Psoas muscle (tissue), 8 donors: Measurements from ENCODE around the gene TAP1. TPM values are rescaled to one million over a fixed set of nuclear protein-coding genes. Genes with fewer than 3 reads are reported as not detected.

Source experiments
- ATAC-seq, 4 donors: fragments of 200-7000 bp; cut with Tn5 transposase; one replicate each; pipeline ENCODE4 v1.9.1; 2020; ENCODE audit warnings: moderate library complexity in 3 of 4, mild to moderate bottlenecking in 2 of 4
- DNase-seq, 2 donors: peaks; one replicate each; pipeline ENCODE4 v3.0.0-alpha.2; 2020
- H3K27ac ChIP-seq: fragments of 200-600 bp; one replicate; pipeline ENCODE4 v1.8.0; 2022
- H3K27me3 ChIP-seq, 3 donors: fragments of 200-600 bp in 1 of 3; one replicate each; pipeline versions ENCODE4 v1.6.1 to v1.8.0; 2013 to 2022; ENCODE audit warnings: low read length in 2 of 3, mild to moderate bottlenecking in 2 of 3, moderate library complexity in 1 of 3; ENCODE audit not compliant: insufficient read depth in 3 of 3
- H3K36me3 ChIP-seq, 2 donors: fragments of 200-600 bp in 1 of 2; one replicate each; pipeline versions ENCODE4 v1.6.1 to v1.8.0; 2013 to 2022; ENCODE audit warnings: low read depth in 1 of 2, mild to moderate bottlenecking in 1 of 2, moderate library complexity in 1 of 2; ENCODE audit not compliant: insufficient read depth in 1 of 2
- H3K4me1 ChIP-seq: fragments of 200-600 bp; one replicate; pipeline ENCODE4 v1.8.0; 2022
- H3K4me3 ChIP-seq: fragments of 200-600 bp; one replicate; pipeline ENCODE4 v1.8.0; 2022; ENCODE audit warnings: mild to moderate bottlenecking
- H3K9me3 ChIP-seq: fragments of 200-600 bp; one replicate; pipeline ENCODE4 v1.8.0; 2022
- WGBS, 3 donors: extraction: QIAGEN DNeasy Blood & Tissue Kit; methylation state at CpG; one replicate each; pipeline versions ENCODE4 v1.1.6 to v1.1.7; 2013; 5-methylcytosine and 5-hydroxymethylcytosine counted together
- intact Hi-C, 2 donors: fragments of 100-400 bp; cut with DNase I; formaldehyde crosslinking; loops; one replicate each; pipeline versions ENCODE4 v1.11.0 to v1.14.2; 2022
- polyA plus RNA-seq, 3 donors: library from polyadenylated mRNA; stranded (reverse); fragments of 200-250 nt; gene quantifications; one replicate each; pipeline ENCODE4 v1.2.3, GENCODE V29; 2013
- total RNA-seq, 4 donors: library from RNA; stranded (reverse); fragmentation: NEBNext Ultra II Directional in 2 of 4; extraction: Animal tissue kit (Norgen Biotek cat#: 25700) in 2 of 4; gene quantifications; one replicate each; pipeline versions ENCODE4 v1.2.1 to v1.2.4, GENCODE V29; 2021 to 2023
- TF ChIP-seq, protein P1 (sequence below): fragments of 200-600 bp; IDR thresholded peaks from one replicate; pipeline ENCODE4 v1.8.0; 2022; ENCODE audit warnings: antibody characterized with exemption
- donor health status: healthy with polysubstance abuse.
- donor health status: DM: no; HTN: no; CAD: no; lungs with moderate emphysema.
- donor health status: Bipolar disorder and iron deficiency.
- donor health status: healthy.
- donor health status: DM: yes; HTN: yes; CAD: no.
- donor health status: DM: no; HTN: no; CAD: no.
- donor health status: DM: no; HTN: no; CAD: no.
- donor health status: DM: yes; HTN: yes; CAD: no.

TAP1 gene
- total and polyA plus RNA-seq, 7 donors = 14.1 to 23.5 (median 17.7) TPM

DNA sequence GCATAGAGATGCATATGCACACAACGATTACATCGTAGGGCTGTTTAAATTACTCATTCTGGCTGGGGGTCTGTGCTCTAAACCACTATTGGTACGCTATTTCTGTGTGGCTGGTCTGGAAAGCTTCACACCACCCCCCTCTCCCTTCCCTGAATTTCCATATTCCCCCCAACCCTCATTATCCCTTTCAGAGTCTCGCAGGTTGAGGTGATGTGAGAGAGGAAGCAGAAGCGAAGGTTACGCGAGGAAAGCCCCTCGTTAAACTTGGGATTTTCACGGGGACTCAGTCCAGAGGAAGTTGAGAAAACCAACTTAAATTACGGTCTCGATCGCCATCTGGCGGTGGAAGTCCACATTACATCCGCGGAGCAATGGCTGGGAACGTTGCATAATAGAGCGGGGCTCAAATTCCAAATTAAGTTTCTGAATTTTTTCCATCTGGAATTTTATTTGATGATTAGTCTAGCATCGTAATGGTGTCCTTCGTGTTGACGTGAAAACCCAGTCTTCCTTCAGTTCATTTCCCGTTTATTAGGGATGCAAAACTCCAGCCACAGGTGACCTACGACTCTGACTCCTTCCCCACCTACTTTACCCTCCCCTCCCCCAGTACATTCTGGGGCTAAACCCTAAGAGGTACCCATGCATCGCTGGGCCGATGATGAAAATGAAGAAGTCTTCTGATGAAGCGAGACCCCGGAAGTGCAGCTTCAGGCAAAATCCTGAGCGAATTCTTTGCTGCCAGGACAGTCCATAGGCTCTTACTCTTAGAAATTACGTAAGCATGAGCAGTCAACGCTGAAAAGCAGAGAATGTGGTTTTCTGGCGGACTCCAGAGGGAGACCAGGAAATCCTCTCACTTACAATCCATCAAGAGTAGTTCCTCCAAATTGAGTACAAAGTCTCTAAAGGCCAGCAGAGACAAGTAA is 56.4 kb downstream of the TAP1 start:
- TF ChIP-seq, protein P1, sequence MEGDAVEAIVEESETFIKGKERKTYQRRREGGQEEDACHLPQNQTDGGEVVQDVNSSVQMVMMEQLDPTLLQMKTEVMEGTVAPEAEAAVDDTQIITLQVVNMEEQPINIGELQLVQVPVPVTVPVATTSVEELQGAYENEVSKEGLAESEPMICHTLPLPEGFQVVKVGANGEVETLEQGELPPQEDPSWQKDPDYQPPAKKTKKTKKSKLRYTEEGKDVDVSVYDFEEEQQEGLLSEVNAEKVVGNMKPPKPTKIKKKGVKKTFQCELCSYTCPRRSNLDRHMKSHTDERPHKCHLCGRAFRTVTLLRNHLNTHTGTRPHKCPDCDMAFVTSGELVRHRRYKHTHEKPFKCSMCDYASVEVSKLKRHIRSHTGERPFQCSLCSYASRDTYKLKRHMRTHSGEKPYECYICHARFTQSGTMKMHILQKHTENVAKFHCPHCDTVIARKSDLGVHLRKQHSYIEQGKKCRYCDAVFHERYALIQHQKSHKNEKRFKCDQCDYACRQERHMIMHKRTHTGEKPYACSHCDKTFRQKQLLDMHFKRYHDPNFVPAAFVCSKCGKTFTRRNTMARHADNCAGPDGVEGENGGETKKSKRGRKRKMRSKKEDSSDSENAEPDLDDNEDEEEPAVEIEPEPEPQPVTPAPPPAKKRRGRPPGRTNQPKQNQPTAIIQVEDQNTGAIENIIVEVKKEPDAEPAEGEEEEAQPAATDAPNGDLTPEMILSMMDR = peak; percentile 91
- peak; percentile 68 to 89 (median 70) for ATAC-seq
- peaks cover 0 to 59% (median 2%) of the 10 kb centered on the region in 3 donors for H3K27me3 ChIP-seq

More for the DNA sequence above, 56.4 kb downstream of the TAP1 start:
- DNase-seq = peak; percentile 69 to 81
- 10 to 12% (median 11%) methylated on average over 30 of the region's 30 CpGs for WGBS, 3 donors
- H3K27ac ChIP-seq = no peak overlapping the region
- no peaks in the 10 kb centered on the region for H3K4me1 ChIP-seq
- intact Hi-C loops = loop anchor here (1.0 to 5.0 kb wide), 3 partner anchors 381 to 550 kb away; no protein-coding TSS in a partner anchor
- peak overlapping the region; percentile 41 for H3K4me3 ChIP-seq
- no peaks in the 10 kb centered on the region for H3K36me3 ChIP-seq
- no peaks in the 10 kb centered on the region for H3K9me3 ChIP-seq

Other genes starting within 250 kb of the TAP1 start
- 1 to 10 TPM; 1.3 to 7.8 (median 6.2) TPM for gene HLA-DQA1, start 216.3 kb downstream of the TAP1 start, total RNA-seq
- gene HLA-DQA1, start 216.3 kb downstream of the TAP1 start, polyA plus RNA-seq = 1 to 10 TPM; 5.9 to 7.8 (median 5.9) TPM
- 1 to 10 TPM; 2.9 to 5.4 (median 4.2) TPM for gene HLA-DQB1, start 187.0 kb downstream of the TAP1 start, total RNA-seq
- 10 to 100 TPM in 1 of 3 donors, 1 to 10 TPM in 2; 8.2 to 10.8 (median 8.6) TPM for gene HLA-DQB1, start 187.0 kb downstream of the TAP1 start, polyA plus RNA-seq
- 1 to 10 TPM in 1 of 4 donors, under 1 TPM in 2, not detected in 1; 0.16 to 1.8 (median 0.99) TPM for gene HLA-DQA2, start 112.3 kb downstream of the TAP1 start, total RNA-seq
- gene HLA-DQA2, start 112.3 kb downstream of the TAP1 start, polyA plus RNA-seq = not detected
- 1 to 10 TPM in 2 of 4 donors, under 1 TPM in 1, not detected in 1; 0.38 to 1.2 (median 1.2) TPM for gene HLA-DQB2, start 90.2 kb downstream of the TAP1 start, total RNA-seq
- not detected for gene HLA-DQB2, start 90.2 kb downstream of the TAP1 start, polyA plus RNA-seq
- under 1 TPM in 1 of 4 donors, not detected in 3; 0.21 TPM for gene HLA-DOB, start 36.7 kb downstream of the TAP1 start, total RNA-seq
- gene HLA-DOB, start 36.7 kb downstream of the TAP1 start, polyA plus RNA-seq = under 1 TPM; 0.10 to 0.25 (median 0.18) TPM
- 10 to 100 TPM; 13.6 to 18.5 (median 16.5) TPM for gene TAP2, start 15.0 kb downstream of the TAP1 start, total RNA-seq
- gene TAP2, start 15.0 kb downstream of the TAP1 start, polyA plus RNA-seq = 10 to 100 TPM in 1 of 3 donors, 1 to 10 TPM in 2; 7.6 to 16.6 (median 7.7) TPM
- gene PSMB8, start 9.7 kb downstream of the TAP1 start, total RNA-seq = 10 to 100 TPM in 3 of 4 donors, 1 to 10 TPM in 1; 7.0 to 10.8 (median 10.2) TPM
- gene PSMB8, start 9.7 kb downstream of the TAP1 start, polyA plus RNA-seq = 10 to 100 TPM in 2 of 3 donors, 1 to 10 TPM in 1; 7.7 to 19.2 (median 14.2) TPM
- gene PSMB9, start 488 bp upstream of the TAP1 start, total RNA-seq = 10 to 100 TPM in 2 of 4 donors, 1 to 10 TPM in 2; 6.6 to 10.5 (median 10.0) TPM
- 10 to 100 TPM in 2 of 3 donors, 1 to 10 TPM in 1; 8.0 to 18.0 (median 13.2) TPM for gene PSMB9, start 488 bp upstream of the TAP1 start, polyA plus RNA-seq
- 1 to 10 TPM; 1.4 to 7.6 (median 3.6) TPM for gene HLA-DMB, start 87.3 kb upstream of the TAP1 start, total RNA-seq
- 1 to 10 TPM; 2.8 to 3.1 (median 2.9) TPM for gene HLA-DMB, start 87.3 kb upstream of the TAP1 start, polyA plus RNA-seq
- gene HLA-DMA, start 99.4 kb upstream of the TAP1 start, total RNA-seq = 10 to 100 TPM in 2 of 4 donors, 1 to 10 TPM in 2; 3.2 to 12.0 (median 9.4) TPM
- 1 to 10 TPM; 6.3 to 7.4 (median 7.1) TPM for gene HLA-DMA, start 99.4 kb upstream of the TAP1 start, polyA plus RNA-seq
- gene BRD2, start 114.9 kb upstream of the TAP1 start, total RNA-seq = 100 to 1,000 TPM in 3 of 4 donors, 10 to 100 TPM in 1; 70.0 to 135 (median 115) TPM
- 10 to 100 TPM; 62.2 to 93.0 (median 64.4) TPM for gene BRD2, start 114.9 kb upstream of the TAP1 start, polyA plus RNA-seq
- 1 to 10 TPM in 2 of 4 donors, under 1 TPM in 2; 0.48 to 1.5 (median 0.85) TPM for gene HLA-DOA, start 155.9 kb upstream of the TAP1 start, total RNA-seq
- gene HLA-DOA, start 155.9 kb upstream of the TAP1 start, polyA plus RNA-seq = under 1 TPM; 0.36 to 0.77 (median 0.58) TPM
- gene HLA-DPA1, start 219.9 kb upstream of the TAP1 start, total RNA-seq = 10 to 100 TPM; 13.8 to 52.6 (median 20.2) TPM
- 10 to 100 TPM; 10.7 to 12.3 (median 10.9) TPM for gene HLA-DPA1, start 219.9 kb upstream of the TAP1 start, polyA plus RNA-seq
- gene HLA-DPB1, start 222.3 kb upstream of the TAP1 start, total RNA-seq = 10 to 100 TPM; 11.9 to 33.2 (median 18.3) TPM
- gene HLA-DPB1, start 222.3 kb upstream of the TAP1 start, polyA plus RNA-seq = 10 to 100 TPM; 11.0 to 17.9 (median 11.1) TPM